ENCODE data around the gene OGDH. TPM values are rescaled to one million over a fixed set of nuclear protein-coding genes. Genes with fewer than 3 reads are reported as not detected.

Gene OGDH
- total RNA-seq, 1 donor from 2014 or later = 45.0 TPM

DNA sequence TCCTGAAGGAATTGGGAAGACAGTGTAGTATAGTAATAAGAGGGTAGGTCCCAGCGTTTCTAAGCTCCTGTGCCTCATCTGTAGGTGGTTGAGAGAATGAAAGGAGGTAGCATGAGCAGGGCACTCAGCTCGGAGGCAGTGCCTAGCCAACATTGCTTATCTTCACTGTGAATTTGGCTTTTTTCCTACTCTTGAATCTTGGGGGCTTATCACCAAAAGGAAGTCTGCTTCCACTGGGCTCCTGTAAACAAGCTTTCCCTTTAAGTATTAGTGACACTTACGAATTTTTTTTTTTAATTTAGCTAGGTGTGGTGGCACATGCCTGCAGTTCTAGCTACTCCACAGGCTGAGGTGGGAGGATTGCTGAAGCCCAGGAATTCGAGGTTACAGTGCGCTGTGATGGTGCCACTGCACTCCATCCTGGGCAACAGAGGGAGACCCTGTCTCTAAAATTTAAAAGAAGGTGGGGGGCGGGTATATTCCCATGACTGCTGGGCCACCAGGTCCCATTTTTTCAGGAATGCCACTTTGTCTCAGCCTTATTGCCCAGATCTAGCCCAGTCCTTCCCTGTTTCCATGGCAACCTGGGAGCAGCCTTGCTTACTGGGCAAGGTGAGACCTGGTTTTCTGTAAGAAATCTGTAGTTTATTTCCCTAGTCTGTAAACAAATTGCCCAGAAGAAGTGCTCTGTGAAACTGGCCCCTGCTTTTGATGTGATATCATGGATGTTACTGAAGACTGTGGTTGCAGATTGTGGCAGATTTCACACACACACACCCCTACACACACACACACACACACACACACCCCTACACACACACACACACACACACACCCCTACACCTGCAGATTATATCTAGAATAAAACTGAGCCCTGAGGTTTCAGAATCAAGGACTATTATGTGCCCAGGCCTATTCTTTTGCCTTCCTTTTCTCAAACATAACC lies 19.4 kb downstream of the OGDH start:
- H3K4me3 ChIP-seq (ENCODE audit: low read depth, low read length) = no peak overlapping the region
- TF ChIP-seq, protein P1, sequence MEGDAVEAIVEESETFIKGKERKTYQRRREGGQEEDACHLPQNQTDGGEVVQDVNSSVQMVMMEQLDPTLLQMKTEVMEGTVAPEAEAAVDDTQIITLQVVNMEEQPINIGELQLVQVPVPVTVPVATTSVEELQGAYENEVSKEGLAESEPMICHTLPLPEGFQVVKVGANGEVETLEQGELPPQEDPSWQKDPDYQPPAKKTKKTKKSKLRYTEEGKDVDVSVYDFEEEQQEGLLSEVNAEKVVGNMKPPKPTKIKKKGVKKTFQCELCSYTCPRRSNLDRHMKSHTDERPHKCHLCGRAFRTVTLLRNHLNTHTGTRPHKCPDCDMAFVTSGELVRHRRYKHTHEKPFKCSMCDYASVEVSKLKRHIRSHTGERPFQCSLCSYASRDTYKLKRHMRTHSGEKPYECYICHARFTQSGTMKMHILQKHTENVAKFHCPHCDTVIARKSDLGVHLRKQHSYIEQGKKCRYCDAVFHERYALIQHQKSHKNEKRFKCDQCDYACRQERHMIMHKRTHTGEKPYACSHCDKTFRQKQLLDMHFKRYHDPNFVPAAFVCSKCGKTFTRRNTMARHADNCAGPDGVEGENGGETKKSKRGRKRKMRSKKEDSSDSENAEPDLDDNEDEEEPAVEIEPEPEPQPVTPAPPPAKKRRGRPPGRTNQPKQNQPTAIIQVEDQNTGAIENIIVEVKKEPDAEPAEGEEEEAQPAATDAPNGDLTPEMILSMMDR (IDR thresholded peaks at IDR 0.05; ENCODE audit: insufficient read depth, low read length, severe bottlenecking) = no peak
- no peak for DNase-seq (ENCODE audit: low read depth)
- peaks cover 20% of the 10 kb centered on the region for H3K36me3 ChIP-seq (ENCODE audit: control insufficient read depth, insufficient read depth, low read length)
- H3K27me3 ChIP-seq (ENCODE audit: control insufficient read depth, insufficient read depth, low read length) = no peaks in the 10 kb centered on the region
- no peak for FAIRE-seq

GRCh38 chr7:44626620-44627019 lies 20.2 kb downstream of the OGDH start:
- no peak for DNase-seq (ENCODE audit: low read depth)
- TF ChIP-seq, protein P1 (IDR thresholded peaks at IDR 0.05; ENCODE audit: insufficient read depth, low read length, severe bottlenecking) = no peak
- Histone ChIP-seq H3K4me3 (ENCODE audit: low read depth, low read length) (no peak overlapping the region), H3K36me3 (ENCODE audit: control insufficient read depth, insufficient read depth, low read length) (peaks cover 20% of the 10 kb centered on the region), H3K27me3 (ENCODE audit: control insufficient read depth, insufficient read depth, low read length) (no peaks in the 10 kb centered on the region)
- FAIRE-seq = no peak

- Histone ChIP-seq H3K4me3 (ENCODE audit: low read depth, low read length) (no peak overlapping the region), H3K36me3 (ENCODE audit: control insufficient read depth, insufficient read depth, low read length) (peaks cover 11% of the 10 kb centered on the region), H3K27me3 (ENCODE audit: control insufficient read depth, insufficient read depth, low read length) (no peaks in the 10 kb centered on the region)
- TF ChIP-seq, protein P1 (IDR thresholded peaks at IDR 0.05; ENCODE audit: insufficient read depth, low read length, severe bottlenecking) = no peak
- no peak for FAIRE-seq
- no peak for DNase-seq (ENCODE audit: low read depth)
Measured at GRCh38 chr7:44629829-44630522, 23.5 kb downstream of the OGDH start.

GRCh38 chr7:44630792-44631457 lies 24.5 kb downstream of the OGDH start:
- Histone ChIP-seq H3K27me3 (ENCODE audit: control insufficient read depth, insufficient read depth, low read length) (no peaks in the 10 kb centered on the region), H3K4me3 (ENCODE audit: low read depth, low read length) (no peak overlapping the region), H3K36me3 (ENCODE audit: control insufficient read depth, insufficient read depth, low read length) (peaks cover 10% of the 10 kb centered on the region)
- TF ChIP-seq, protein P1 (IDR thresholded peaks at IDR 0.05; ENCODE audit: insufficient read depth, low read length, severe bottlenecking) = no peak
- FAIRE-seq (no peak), DNase-seq (ENCODE audit: low read depth) (no peak)

DNA sequence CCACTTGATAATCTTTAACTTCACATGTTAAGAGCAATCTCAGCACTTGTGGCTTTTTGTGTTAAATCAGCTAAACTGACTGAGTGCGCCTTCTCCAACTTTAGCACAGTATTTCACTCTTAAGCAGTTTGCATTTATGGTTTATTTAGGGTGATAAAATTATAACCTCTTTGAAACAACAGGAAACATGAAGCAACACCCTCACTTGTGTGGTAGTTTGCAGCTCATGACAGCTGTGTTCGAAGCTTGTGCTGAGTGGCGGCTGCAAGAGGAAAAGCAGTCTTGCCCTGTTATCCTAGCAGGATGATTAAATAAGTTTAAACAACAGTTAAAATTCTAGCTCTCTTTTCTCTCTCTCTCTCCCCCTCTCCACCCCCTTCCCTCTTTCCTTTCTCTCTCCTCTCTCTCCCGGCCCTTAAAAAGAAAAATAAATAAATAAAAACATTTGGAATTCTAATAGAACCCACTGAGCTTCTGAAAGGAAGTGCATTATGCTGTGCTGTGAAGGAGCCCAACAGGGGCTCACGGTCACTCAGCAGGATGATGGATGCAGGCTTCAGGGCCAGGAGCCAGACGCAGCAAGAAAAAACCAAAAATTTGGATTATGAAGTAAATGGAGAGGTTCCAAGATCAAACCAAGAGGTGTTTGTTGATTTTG lies 25.2 kb downstream of the OGDH start:
- Histone ChIP-seq H3K36me3 (ENCODE audit: control insufficient read depth, insufficient read depth, low read length) (peaks cover 6% of the 10 kb centered on the region), H3K27me3 (ENCODE audit: control insufficient read depth, insufficient read depth, low read length) (no peaks in the 10 kb centered on the region), H3K4me3 (ENCODE audit: low read depth, low read length) (no peak overlapping the region)
- no peak for FAIRE-seq
- no peak for DNase-seq (ENCODE audit: low read depth)
- TF ChIP-seq, protein P1 (IDR thresholded peaks at IDR 0.05; ENCODE audit: insufficient read depth, low read length, severe bottlenecking) = no peak

All from bronchial epithelial cell (primary cell).